Nucleus accumbens (tissue), 56 donors: ENCODE data around the gene PTCD3.

Experiments
- DNase-seq, 56 donors: peaks; one replicate each; lab custom pipeline; 2025; lab: John Stamatoyannopoulos, UW

PTCD3 gene

GRCh38 chr2:86105969-86106945, at the start of gene PTCD3:
PTCD3 (plus strand) TSS chr2:86106235; CDS start chr2:86106248, 13 bp downstream.
- DNase-seq: peak; percentile 59 to 97 (median 91)

GRCh38 chr2:86056590-86057331, 49.3 kb upstream of the PTCD3 start:
- DNase-seq: no peak

- DNase-seq: no peak
Measured at GRCh38 chr2:86062043-86062442, 44.0 kb upstream of the PTCD3 start.

- no peak for DNase-seq
Measured at GRCh38 chr2:86064006-86064405, 42.0 kb upstream of the PTCD3 start.

GRCh38 chr2:86065512-86065911, 40.5 kb upstream of the PTCD3 start:
- no peak for DNase-seq

- DNase-seq: no peak
Measured at GRCh38 chr2:86066007-86066578, 39.9 kb upstream of the PTCD3 start.

GRCh38 chr2:86066915-86067314, 39.1 kb upstream of the PTCD3 start:
- DNase-seq: no peak

GRCh38 chr2:86068136-86068588, 37.9 kb upstream of the PTCD3 start:
- DNase-seq: no peak

- DNase-seq: no peak
Measured at GRCh38 chr2:86068648-86069047, 37.4 kb upstream of the PTCD3 start.

- no peak for DNase-seq
Measured at GRCh38 chr2:86069091-86069685, 36.8 kb upstream of the PTCD3 start.

- DNase-seq: no peak
Measured at GRCh38 chr2:86069783-86070339, 36.2 kb upstream of the PTCD3 start.

- DNase-seq: no peak
Measured at GRCh38 chr2:86070868-86071267, 35.2 kb upstream of the PTCD3 start.

- DNase-seq: peak in 47 of 56 donors; percentile 3 to 81 (median 41)
Measured at GRCh38 chr2:86072271-86072858, 33.7 kb upstream of the PTCD3 start.

GRCh38 chr2:86073225-86073624, 32.8 kb upstream of the PTCD3 start:
- DNase-seq: no peak

GRCh38 chr2:86074256-86074655, 31.8 kb upstream of the PTCD3 start:
- no peak for DNase-seq

GRCh38 chr2:86074811-86075210, 31.2 kb upstream of the PTCD3 start:
- no peak for DNase-seq

- no peak for DNase-seq
Measured at GRCh38 chr2:86075886-86076285, 30.1 kb upstream of the PTCD3 start.

- peak in 45 of 56 donors; percentile 3 to 78 (median 41) for DNase-seq
Measured at GRCh38 chr2:86078774-86079545, 27.1 kb upstream of the PTCD3 start.
